Uterine smooth muscle cell (primary cell): ENCODE measurements around the gene GAS2L1. TPM values are rescaled to one million over a fixed set of nuclear protein-coding genes. Genes with fewer than 3 reads are reported as not detected.

Experiments used
- total RNA-seq: library from RNA; depleted of rRNA; stranded (reverse); fragments of >200 nt; gene quantifications from 2 replicates; pipeline ENCODE4 v1.2.3, GENCODE V29; 2014

The GAS2L1 gene
- 8.7 and 12.6 TPM in 2 replicates for total RNA-seq

GRCh38 chr22:29306175-29306834 is at the start of gene GAS2L1:
Gene GAS2L1, plus strand, starts transcription at chr22:29306650. Its CDS starts 1,456 bp downstream, at chr22:29308106.

GRCh38 chr22:29267858-29268510 is 38.5 kb upstream of the GAS2L1 start, which contains the start of the genes EWSR1 and RHBDD3:
Gene EWSR1, plus strand, starts transcription at chr22:29268268. Its CDS starts 69 bp downstream, at chr22:29268337.
Gene RHBDD3, minus strand, starts transcription at chr22:29267981. Its CDS starts 2,355 bp downstream, at chr22:29265626.

GRCh38 chr22:29315286-29316140 is 9.1 kb downstream of the GAS2L1 start, which contains the start of gene RASL10A:
Gene RASL10A, minus strand, starts transcription at chr22:29315697. Its CDS starts 451 bp downstream, at chr22:29315246.

Other genes with a start within 250 kb of the GAS2L1 start
- not detected in 2 replicates for gene C22orf31, start 244.8 kb upstream of the GAS2L1 start, total RNA-seq
- 3.1 and 6.6 TPM in 2 replicates for gene KREMEN1, start 233.6 kb upstream of the GAS2L1 start, total RNA-seq
- not detected in 2 replicates for gene EMID1, start 100.8 kb upstream of the GAS2L1 start, total RNA-seq
- gene RHBDD3, start 38.7 kb upstream of the GAS2L1 start, total RNA-seq, result 16.5 and 21.4 TPM in 2 replicates
- gene EWSR1, start 38.4 kb upstream of the GAS2L1 start, total RNA-seq, result 144 and 219 TPM in 2 replicates
- not detected in 2 replicates for gene RASL10A, start 9.0 kb downstream of the GAS2L1 start, total RNA-seq
- 59.5 and 69.8 TPM in 2 replicates for gene AP1B1, start 81.9 kb downstream of the GAS2L1 start, total RNA-seq
- not detected in 2 replicates for gene RFPL1, start 131.9 kb downstream of the GAS2L1 start, total RNA-seq
- gene NEFH, start 173.6 kb downstream of the GAS2L1 start, total RNA-seq, result 0.37 and 0.44 TPM in 2 replicates
- 59.5 and 59.7 TPM in 2 replicates for gene THOC5, start 247.1 kb downstream of the GAS2L1 start, total RNA-seq